KG1 (cell line): ENCODE data around the gene HIGD1B.

ENCODE experiments used
- DNase-seq: peaks from one replicate; lab custom pipeline; 2025; lab: John Stamatoyannopoulos, UW

The HIGD1B gene

DNA sequence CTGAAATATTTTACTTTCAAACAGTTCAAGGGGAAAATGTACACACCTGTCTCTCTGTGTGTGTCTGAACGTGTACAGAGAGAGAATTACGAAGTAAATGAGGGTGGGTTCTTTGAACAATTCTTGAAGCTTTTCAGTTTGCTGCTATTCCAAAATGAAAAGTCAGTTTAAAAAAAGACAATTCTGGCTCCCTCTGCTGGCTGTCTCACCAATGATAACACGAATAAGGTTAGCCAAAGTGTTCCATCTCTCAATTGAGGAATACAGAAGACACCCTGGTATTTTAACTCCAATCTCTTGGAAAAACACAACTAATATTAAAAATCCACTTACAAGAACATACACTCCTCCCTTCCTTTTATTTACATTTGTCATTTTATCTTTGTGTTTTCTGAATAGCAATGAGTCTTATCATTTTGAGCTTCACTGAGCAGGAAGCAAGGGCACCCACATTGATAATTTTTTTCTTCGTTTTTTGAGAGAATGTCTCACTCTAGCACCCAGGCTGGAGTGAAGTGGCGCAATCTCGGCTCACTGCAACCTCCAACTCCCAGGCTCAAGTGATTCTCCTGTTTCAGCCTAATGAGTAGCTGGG lies 31.0 kb downstream of the HIGD1B start:
- no peak for DNase-seq

DNA sequence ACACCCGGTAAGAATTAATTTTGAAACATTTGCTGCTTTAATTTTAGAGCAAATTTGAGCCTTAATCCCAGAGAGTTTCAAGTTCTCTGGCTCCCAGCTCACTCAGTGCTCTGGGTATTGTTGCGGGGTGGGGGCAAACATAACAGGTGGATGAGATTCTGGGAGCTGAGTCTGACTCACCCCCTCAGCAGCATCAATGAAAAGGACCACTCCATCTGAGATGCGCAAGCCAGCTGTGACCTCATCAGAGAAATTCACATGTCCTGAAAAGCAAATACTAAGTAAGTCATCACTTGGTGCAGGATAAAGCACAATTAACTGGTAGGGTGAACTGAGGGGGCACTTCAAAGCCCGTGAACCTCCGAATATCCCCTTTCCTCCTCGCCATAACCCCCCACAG lies 31.7 kb downstream of the HIGD1B start:
- DNase-seq, result no peak

DNA sequence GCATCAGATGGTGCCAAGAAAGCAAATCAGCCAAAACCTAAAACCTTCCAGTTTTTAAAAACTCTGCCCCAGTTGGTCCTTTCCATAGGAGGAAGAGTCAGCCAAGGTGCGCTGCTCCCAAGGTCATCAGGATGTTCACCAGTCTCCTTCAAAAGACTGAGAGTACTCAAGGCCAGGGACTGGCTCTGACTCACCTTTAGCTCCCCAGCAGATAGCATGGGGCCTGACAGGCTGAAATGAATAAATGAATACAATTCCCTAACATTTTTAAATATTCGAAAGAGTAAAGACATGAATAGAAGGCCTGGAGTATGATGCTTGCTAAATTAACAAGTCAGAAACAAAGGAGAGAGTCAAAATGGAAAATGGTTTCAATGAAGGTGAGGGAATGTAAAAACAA lies 32.4 kb downstream of the HIGD1B start:
- no peak for DNase-seq

DNA sequence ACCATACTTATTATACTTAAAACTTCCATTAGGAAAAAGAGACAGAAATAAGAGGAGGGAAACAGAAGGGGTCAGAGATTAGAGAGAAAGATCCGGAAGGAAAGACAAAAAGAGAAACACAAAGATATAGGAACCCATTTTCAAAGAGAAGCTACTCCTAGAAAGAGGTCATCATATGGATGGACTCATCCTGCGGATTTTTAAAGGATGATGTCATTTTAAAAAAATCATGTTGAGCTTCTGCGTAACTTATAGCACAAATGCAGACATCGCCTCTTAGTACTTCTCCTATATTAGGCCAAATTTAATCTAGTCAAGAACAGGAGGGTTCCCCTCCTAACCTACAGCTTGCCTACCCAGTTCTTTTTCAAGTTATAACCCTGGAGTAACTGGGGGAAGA lies 33.5 kb downstream of the HIGD1B start:
- DNase-seq, result no peak

DNA sequence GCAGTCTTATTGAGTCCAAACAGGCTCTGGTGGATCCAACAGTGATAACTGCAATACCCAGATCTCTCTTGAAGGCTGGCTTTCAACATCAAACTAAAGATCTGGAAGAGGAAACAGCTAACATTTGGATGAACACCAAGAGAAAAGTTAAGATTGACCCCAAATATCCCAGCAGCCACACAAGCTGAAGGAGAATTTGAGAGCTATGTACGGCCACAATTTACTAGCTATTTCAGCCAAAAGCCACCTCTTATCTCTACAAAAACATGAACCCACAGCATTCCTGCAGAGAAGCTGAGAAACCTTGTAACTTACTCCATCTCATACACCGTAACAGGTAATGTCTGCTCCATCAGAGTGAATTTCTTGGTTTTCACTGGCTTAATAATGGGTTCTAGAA lies 37.3 kb downstream of the HIGD1B start:
- no peak for DNase-seq

DNA sequence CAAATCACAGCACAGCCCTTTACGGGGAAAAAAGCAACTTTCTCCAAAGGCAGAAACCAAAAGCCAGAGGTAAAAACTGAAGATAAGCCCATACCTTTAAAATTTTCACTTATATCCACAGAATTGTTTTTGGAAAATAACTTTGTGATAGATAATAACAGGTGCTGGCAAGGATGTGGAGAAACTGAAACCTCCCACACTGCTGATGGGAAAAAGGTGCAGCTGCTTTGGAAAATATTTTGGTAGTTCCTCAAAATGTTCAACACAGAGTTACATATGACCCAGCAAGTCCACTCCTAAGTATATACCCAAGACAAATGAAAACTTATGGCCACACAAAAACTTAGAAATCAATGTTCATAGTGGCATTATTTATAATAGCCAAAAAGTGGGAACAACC lies 39.3 kb downstream of the HIGD1B start:
- DNase-seq, result no peak

DNA sequence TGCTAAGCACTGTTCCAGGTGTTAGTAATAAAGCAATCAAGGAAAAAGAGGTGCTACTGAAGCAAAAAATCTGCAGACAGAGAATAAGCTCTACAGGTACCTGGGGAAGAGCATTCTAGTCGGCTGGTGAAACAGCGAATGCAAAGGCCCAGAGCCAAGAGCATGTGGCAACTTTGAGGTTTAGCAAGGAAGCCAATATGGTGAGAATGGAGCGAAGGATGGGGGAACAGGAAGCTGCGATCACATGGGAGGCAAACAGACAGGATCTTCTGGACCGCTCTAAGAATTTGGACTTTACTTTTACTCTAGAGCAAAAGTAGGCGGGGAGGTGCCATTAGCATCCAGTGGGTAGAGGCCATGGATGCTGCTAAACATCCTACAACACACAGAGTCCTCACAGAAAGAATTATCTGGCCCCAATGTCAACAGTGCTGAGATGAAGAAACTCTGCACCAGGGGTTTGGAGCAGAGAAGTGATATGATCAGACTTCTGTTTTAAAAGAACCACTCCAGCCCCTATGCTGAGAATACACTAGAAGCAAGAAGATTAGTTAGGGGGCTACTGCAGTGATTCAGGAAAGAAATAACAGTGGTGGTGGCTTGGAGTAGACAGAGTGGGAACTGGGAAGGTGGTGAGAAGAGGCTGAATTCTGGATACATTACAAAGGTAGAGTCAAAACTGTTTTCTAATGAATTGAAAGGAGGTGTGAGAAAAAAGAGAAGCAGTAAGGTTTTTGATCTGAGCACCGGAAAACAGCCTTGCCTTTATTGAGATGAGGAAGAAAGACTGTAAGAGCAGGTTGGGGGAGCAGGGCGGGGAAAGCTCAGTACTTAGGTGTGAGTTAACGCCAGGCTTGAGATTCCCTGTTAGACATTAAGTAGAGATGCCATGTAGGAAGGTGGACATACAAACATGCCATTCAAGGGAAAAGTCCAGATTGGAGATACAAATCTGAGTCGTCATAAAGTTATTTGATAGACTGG lies 40.6 kb downstream of the HIGD1B start:
- peak; percentile 49 for DNase-seq

DNA sequence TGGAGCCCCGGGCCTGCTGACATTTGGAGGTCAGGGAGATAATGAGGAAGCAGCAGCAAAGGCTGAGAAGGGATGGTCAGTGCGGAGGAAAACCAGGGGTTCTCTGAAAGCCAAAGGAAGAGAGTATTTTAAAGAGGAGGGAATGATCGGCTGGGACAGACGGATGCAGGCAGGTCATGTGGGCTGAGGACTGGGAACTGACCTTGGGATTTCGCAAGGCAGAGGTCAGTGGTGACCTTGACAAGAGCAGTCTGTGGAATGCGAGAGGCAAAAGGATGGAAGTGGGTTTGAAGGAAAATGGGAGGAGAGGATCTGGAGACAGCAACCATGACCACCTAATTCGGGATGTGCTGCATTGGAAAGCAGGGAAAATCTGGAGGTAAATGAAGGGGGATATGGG lies 41.3 kb downstream of the HIGD1B start:
- DNase-seq, result no peak

DNA sequence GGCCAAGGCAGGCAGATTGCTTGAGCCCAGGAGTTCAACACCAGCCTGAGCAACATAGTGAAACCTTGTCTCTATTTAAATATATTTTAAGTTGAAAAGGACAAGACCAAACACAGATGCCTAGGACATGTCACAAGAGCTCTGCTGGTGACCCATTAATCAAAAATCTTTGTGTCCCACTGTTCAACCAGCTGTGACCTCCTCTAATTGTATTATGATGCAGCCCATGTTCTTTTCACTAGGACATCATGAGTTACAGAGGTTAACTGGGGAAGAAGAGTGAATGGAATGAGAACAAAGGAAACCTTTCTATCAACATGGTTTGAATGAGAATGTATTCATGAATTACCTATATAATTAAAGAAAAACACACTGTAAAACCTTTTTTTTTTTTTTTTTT lies 44.6 kb downstream of the HIGD1B start:
- DNase-seq, result no peak

DNA sequence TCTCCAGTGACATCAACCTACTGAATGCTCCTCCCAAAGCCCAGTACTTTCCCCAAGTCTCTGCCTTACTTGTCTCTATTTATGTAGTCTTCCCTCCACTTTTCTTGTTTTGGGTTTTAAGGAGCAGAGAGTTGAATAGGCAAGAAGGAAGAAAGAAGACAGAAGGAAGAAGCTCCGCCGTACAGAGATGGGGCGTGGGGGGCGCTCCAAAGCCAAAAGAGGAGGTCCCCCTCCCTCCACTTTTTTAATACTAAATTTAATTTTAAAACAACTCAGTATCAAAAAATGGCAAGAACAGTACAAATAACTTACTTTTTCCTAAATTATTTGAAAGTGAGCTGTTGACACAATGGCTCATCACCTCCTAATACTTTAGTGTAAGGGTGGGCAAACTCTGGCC lies 47.0 kb downstream of the HIGD1B start:
- DNase-seq, result no peak

DNA sequence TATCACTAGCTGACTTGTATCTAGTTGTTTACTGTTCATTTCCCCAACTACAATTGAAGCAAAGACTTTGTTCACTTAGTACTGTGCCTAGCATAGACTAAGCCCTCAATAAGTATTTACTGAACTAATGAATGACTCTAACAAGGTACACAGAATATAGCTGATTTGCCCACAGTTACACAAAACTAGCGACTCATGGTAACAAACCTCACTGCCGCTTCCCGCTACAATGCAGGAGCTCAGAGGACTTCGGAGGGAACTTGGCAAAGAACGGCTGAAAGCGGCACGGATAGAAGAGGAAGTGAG lies 51.0 kb downstream of the HIGD1B start:
- DNase-seq, result peak; percentile 77

DNA sequence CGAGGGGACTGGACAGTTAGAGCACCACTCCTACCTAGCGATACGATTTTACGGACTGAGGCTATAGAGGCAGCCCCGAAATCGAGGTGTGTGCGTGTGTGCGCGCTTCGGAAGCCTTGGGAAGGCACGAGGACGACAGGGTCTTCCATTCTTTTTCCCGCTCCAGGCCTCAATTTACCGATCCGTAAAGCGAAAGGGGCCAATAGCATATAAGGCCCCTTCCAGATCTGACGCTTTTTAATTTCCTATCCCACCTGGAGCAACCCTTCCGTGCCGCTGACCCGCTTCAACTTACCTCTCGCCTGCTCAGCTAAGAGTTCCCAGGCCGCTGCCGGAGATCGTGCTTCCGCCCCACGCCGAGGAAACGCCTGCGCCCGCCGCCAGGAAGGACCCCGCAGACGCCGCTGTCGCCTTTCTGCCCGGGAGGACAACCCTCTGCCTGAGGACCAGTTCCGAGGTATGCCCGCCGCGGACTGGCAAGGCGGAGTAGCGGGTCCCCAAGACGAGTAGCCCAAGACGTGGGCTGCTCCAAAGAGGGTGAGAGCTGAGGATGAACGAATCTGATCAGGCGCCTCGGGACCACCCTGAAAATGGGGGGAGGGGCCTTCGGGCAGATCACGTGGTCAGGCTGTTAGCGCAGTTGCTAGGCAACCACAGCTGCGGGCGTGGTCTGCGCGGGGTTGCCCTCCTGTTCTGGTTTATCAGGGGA lies 51.5 kb downstream of the HIGD1B start, which contains the start of gene EFTUD2:
EFTUD2 (minus strand) TSS at position 372 of the 709 bp plus-strand sequence. CDS start 4,924 bp downstream, outside the sequence.
- DNase-seq, result peak; percentile 95
